SKM-1 treated with dmso at 0.1 percent for 144 hours (cell line): ENCODE data around the gene APC2.
"Not testable (repeated sequence)": the region's sequence is repeated elsewhere in the genome, so short reads cannot be mapped to it uniquely, and the experiment has no call there.

Source experiments
- DNase-seq: peaks from one replicate; lab custom pipeline; 2025; ENCODE audit not compliant: unreplicated experiment; lab: John Stamatoyannopoulos, UW

Gene APC2

GRCh38 chr19:1466018-1466460, 16.1 kb downstream of the APC2 start:
- no peak for DNase-seq

DNA sequence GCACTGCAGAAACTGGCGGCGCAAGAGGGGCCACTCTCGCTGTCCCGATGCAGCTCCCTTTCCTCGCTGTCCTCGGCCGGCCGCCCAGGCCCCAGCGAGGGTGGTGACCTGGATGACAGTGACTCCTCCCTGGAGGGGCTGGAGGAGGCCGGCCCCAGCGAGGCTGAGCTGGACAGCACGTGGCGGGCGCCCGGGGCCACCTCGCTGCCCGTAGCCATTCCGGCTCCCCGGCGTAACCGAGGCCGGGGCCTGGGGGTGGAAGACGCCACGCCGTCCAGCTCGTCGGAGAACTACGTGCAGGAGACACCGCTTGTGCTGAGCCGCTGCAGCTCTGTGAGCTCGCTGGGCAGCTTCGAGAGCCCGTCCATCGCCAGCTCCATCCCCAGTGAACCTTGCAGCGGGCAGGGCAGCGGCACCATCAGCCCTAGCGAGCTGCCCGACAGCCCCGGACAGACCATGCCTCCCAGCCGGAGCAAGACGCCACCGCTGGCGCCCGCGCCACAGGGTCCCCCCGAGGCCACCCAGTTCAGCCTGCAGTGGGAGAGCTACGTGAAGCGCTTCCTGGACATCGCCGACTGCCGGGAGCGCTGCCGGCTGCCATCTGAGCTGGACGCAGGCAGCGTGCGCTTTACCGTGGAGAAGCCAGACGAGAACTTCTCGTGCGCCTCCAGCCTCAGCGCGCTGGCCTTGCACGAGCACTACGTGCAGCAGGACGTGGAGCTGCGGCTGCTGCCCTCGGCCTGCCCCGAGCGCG, 16.7 kb downstream of the APC2 start:
- DNase-seq, result no peak

- no peak for DNase-seq
Observed at GRCh38 chr19:1467215-1467489, 17.2 kb downstream of the APC2 start.

DNA sequence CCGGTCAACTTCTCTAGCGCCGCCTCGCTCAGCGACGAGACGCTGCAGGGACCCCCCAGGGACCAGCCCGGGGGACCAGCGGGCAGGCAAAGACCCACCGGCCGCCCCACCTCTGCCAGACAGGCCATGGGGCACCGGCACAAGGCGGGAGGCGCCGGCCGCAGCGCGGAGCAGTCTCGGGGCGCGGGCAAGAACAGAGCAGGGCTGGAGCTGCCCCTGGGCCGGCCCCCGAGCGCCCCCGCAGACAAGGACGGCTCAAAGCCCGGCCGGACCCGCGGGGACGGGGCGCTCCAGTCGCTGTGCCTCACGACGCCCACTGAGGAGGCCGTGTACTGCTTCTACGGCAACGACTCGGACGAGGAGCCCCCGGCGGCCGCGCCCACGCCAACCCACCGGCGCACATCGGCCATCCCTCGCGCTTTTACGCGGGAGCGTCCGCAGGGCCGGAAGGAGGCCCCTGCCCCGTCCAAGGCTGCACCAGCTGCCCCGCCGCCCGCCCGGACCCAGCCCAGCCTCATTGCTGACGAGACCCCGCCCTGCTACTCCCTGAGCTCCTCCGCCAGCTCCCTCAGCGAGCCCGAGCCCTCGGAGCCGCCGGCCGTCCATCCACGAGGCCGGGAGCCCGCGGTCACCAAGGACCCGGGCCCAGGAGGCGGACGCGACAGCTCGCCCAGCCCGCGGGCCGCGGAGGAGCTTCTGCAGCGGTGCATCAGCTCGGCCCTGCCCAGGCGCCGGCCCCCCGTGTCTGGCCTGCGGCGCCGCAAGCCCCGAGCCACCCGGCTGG, 17.8 kb downstream of the APC2 start:
- DNase-seq, result no peak

DNA sequence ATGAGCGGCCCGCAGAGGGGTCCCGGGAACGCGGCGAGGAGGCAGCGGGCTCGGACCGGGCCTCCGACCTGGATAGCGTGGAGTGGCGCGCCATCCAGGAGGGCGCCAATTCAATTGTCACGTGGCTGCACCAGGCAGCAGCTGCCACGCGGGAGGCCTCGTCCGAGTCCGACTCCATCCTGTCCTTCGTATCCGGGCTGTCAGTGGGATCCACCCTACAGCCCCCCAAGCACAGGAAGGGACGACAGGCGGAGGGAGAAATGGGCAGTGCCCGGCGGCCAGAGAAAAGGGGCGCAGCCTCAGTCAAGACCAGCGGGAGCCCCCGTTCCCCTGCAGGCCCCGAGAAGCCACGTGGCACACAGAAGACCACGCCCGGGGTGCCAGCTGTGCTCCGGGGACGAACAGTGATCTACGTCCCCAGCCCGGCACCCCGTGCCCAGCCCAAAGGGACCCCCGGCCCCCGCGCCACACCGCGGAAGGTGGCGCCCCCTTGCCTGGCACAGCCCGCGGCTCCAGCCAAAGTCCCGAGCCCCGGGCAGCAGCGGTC, 18.4 kb downstream of the APC2 start:
- no peak for DNase-seq

- DNase-seq, result no peak
Observed at GRCh38 chr19:1468821-1469254, 18.9 kb downstream of the APC2 start.

DNA sequence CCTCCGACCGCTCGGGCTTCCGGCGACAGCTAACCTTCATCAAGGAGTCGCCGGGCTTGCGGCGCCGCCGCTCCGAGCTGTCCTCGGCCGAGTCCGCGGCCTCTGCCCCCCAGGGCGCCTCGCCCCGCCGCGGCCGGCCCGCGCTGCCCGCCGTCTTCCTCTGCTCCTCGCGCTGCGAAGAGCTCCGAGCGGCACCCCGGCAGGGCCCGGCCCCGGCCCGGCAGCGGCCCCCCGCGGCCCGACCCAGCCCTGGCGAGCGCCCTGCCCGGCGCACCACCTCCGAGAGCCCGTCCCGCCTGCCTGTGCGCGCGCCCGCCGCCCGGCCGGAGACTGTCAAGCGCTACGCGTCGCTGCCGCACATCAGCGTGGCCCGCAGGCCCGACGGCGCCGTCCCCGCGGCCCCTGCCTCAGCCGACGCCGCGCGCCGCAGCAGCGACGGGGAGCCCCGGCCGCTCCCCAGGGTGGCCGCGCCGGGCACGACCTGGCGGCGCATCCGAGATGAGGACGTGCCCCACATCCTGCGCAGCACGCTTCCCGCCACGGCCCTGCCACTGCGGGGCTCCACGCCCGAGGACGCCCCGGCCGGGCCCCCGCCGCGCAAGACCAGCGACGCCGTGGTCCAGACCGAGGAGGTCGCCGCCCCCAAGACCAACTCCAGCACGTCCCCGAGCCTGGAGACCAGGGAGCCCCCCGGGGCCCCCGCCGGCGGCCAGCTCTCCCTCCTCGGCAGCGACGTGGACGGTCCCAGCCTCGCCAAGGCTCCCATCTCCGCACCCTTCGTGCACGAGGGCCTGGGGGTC, 19.5 kb downstream of the APC2 start:
- no peak for DNase-seq

DNA sequence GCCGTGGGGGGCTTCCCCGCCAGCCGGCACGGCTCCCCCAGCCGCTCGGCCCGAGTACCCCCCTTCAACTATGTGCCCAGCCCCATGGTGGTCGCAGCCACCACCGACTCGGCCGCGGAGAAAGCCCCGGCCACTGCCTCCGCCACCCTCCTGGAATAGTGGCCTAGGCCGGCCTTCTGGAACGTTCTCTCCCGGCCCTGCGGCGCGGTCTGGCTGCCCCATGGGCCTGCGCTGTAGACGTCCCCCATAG, 20.1 kb downstream of the APC2 start:
- DNase-seq, result no peak

- DNase-seq, result no peak
Observed at GRCh38 chr19:1470305-1471009, 20.5 kb downstream of the APC2 start.

DNA sequence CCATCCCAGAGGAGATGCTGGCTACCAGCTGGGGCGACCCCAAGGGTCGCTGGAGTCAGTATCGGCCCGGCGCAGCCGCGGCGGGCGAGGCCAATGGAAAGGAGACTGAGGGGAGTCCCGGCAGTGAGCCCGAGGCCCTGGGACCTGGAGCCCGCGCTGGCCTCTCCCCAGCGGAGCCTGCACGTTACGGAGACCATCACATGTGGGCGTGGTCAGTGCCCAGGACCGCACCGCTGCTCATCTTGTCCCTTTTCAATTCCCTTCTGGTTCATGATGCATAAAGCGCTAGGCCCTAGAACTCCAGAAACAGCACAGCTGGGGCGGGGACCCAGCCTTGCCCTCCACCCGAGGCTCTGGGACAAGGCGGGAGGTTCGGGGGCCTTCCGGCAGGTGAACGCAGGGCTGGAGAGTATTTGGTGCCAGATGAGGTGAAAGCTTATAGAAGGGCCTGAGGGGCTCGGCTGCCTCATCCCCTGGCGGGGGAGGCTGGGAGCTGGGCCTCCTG, 21.1 kb downstream of the APC2 start:
- no peak for DNase-seq

- no peak for DNase-seq
Observed at GRCh38 chr19:1471515-1472160, 21.7 kb downstream of the APC2 start.

DNA sequence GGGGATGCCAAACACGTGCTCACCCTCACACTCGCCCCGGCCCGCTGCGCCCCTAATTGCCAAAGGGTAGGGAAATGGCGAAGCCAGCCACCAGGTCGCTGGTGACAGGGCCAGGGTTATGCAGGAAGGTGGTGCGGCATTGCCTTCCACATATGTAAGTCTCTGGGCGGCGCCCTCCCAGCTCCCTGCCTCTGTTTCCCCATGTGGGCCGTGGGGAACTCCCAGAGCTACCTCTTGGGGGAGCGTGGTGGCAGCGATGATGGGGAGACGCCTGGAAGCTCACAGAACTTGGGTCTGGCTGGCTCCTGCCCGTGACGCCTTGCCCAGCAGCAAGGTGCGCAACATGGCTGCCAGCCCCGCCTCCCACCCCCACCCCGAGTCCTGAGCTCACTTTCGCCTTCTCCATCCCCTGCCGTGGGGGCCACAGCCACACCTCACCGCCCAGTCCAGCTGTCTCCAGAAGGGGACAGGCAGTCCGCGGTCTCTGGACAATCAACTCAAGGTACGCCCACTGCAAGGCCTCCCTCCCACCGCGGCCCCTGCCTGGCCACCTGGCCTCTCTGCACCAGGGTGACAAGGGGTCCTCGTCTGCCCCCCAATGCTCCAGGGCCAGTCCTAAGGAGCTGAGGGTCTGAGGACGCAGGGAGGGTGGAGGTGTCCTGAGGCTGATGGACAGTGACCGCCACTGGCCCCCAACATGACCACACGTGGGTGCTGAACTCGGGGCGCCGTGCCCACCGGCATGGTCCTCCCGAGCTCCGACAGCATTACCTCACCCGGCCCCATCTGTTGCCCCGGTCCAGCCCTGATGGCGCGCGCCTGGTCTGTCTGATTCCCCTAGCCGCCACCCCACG, 22.5 kb downstream of the APC2 start:
- DNase-seq, result no peak

GRCh38 chr19:1473085-1473851, 23.3 kb downstream of the APC2 start:
- no peak for DNase-seq

DNA sequence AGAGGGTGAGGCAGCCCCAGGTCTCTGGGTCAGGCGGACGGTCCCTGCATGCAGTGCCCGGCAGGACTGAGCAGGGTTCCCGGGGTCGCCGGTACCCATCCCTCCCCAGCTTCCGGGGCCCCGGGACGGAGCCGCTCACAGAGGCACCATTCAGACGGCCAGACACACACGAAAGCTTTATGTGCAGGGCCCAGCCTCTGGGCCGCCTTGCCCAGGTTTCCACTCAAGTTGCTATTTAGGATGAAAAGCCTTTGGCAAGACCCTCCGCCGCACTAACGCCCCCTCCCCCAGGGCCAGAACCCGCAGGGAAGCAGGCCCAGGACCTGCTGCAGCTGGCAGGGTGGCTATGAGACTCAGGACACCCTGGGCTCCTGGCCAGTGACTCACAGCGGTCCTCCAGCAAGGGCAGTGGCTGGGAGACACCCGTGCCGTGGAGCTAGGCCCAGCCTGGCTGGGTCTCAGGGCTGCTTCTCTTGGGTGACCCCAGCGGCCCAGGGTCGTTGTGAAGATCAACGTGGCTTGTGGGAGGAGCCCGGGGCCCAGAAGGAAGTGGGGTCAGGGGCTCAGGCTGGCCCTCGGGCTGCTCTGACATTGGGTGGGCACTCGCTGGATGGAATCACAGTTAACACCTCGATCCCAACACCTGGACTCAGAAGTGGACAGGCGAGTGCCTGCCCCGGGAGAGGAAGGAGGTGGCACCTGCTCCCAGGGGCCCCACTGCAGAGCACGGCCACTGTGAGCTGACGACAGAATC, 24.3 kb downstream of the APC2 start:
- no peak for DNase-seq

GRCh38 chr19:1474765-1475351, 24.9 kb downstream of the APC2 start:
- no peak for DNase-seq

GRCh38 chr19:1475751-1476437, 26.0 kb downstream of the APC2 start:
- no peak for DNase-seq

DNA sequence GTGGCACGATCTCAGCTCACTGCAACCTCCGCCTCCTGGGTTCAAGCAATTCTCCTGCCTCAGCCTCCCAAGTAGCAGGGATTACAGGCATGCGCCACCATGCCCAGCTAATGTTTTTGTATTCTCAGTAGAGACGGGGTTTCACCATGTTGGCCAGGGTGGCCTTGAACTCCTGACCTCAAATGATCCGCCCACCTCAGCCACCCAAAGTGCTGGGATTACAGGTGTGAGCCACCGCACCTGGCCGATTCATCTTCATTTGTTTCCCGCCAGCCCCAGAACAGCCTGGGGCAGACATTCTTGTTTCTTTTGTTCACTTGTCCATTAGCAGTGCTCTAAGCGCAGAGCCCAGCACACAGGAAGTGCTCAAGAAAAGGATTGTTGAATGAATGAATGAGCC, 27.1 kb downstream of the APC2 start:
- not testable (repeated sequence) for DNase-seq
